Choroid plexus epithelial cell (primary cell): ENCODE results near the gene MMP17.

Experiments
- DNase-seq: peaks from one replicate; pipeline ENCODE4 v3.0.0-alpha.2; 2010; ENCODE audit warnings: low read depth
- H3K4me3 ChIP-seq: 2 replicates; pipeline ENCODE4 v1.5.1; 2011; ENCODE audit warnings: low read depth, mild to moderate bottlenecking, control low read depth, low read length, moderate library complexity
- CTCF ChIP-seq: conservative IDR thresholded peaks from 2 replicates; pipeline ENCODE4 v1.5.1; 2011; ENCODE audit warnings: low read depth, mild to moderate bottlenecking, control low read depth, inconsistent platforms, low read length, moderate library complexity

The MMP17 gene

GRCh38 chr12:131824450-131824849, 3.7 kb upstream of the MMP17 start:
- no peak overlapping the region for H3K4me3 ChIP-seq
- DNase-seq = no peak
- TF ChIP-seq CTCF = no peak

- DNase-seq = no peak
- no peak for TF ChIP-seq CTCF
- H3K4me3 ChIP-seq = no peak overlapping the region
Observed at GRCh38 chr12:131825146-131825892, 2.9 kb upstream of the MMP17 start.

GRCh38 chr12:131826097-131826928, 1.9 kb upstream of the MMP17 start:
- TF ChIP-seq CTCF = no peak
- DNase-seq = no peak
- no peak overlapping the region for H3K4me3 ChIP-seq

DNA sequence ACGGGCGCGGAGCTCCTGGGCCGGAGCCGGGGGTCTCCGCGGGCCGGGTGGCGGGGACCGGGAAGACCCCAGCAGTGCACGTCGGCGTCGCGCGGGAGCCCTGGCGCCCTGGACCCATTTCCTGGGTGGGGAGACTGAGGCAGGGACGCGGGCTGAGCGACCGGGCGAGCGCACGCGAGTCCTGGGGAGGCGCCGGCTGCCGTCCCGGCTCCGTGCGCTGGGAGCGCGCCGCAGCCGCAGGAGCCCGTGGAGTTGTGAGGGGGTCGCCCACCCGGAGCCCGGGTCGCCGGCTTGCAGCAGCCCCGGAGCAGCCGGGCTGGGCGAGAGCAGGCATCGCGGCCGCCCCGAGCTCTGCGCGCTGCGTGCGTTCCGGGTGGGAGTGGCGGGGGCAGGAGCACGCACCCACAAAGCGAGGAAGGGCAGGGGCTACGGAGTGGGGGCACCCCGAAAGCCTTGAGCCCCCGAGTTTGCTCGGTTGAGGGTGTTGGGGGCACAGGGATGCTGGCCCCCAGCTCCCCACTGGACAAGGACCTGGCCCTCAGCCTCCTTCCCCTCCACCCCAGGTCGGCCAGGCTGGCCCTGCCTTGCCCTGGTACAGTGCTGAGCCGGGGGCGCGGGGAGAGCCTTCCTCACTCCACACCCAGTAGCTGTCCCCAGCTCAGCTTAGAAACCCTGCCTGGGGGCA, 620 bp downstream of the MMP17 start:
- peak overlapping the region; percentile 58 for H3K4me3 ChIP-seq
- DNase-seq = no peak
- no peak for TF ChIP-seq CTCF

DNA sequence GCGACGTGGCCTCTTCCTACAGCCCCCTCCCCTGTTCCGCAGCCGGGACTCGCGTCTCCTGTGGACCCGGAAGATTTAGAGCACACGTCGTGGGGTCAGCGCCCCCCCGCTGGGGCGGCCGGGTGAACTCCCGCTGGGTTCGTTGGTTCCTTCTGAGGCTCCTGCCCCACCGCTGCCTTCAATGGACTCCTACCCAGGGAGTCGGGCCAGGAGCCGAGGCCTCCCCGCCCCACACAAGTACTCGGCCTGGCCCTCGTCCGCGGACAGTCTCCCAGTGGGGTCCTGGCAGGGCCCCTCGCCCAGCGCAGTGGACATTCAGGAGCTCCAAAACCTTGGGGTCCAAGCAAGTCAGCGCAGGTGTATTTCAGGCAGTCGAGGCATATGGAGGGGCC, 1.2 kb downstream of the MMP17 start:
- H3K4me3 ChIP-seq = peak overlapping the region; percentile 58
- DNase-seq = peak; percentile 31
- TF ChIP-seq CTCF = no peak

DNA sequence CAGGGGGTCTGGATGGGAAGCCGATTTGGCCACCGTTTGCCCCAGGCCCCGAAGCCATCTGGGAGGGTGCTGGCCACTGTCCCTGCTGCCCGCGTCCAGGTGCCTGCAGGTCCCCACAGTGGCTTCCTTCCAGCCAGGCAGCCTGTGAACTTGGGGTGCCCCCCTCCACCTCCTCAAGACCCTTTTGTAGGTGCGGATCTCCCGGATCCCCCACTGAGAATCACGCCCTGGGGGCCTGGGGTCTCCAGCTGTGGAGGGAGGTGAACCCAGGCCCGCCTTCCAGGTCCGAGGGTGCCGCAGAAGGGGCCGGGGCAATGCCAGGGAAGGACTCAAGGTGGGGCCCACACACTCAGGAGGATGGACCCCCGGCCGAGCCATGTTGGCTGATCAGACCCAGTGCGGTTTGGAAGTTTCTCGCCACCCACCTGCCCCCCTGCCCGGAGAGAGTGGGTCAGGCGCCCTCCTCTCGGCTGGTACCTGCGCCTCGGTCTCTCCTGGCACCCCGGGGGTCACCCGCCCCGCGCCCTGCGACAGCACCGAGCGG, 1.7 kb downstream of the MMP17 start:
- no peak for TF ChIP-seq CTCF
- H3K4me3 ChIP-seq = peak overlapping the region; percentile 58
- no peak for DNase-seq
